Measurements from ENCODE around the gene IP6K3.
A peak's percentile ranks its signal among the peaks of the same experiment; 100 is the strongest.

Gene IP6K3

DNA sequence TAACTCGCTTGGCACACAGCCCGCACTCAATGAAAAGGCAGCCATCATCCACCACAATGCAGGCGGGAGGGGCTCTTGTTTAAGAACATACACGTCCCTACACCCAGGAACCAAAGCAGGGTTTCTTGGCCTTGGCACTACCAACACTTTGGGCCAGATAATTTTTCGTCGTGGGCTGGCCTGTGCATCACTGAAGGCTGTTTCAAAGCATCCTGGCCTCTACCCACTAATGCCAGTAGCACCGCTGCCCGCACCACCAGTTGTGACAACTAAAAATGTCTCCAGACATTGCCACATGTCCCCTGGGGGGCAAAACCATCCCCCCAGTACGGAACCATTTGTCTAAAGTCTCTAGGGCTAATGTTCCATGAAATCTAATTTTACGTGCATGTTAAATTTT, 48.2 kb downstream of the IP6K3 start:
- no peak for DNase-seq (ENCODE audit: low spot score)
- TF ChIP-seq, protein P1, sequence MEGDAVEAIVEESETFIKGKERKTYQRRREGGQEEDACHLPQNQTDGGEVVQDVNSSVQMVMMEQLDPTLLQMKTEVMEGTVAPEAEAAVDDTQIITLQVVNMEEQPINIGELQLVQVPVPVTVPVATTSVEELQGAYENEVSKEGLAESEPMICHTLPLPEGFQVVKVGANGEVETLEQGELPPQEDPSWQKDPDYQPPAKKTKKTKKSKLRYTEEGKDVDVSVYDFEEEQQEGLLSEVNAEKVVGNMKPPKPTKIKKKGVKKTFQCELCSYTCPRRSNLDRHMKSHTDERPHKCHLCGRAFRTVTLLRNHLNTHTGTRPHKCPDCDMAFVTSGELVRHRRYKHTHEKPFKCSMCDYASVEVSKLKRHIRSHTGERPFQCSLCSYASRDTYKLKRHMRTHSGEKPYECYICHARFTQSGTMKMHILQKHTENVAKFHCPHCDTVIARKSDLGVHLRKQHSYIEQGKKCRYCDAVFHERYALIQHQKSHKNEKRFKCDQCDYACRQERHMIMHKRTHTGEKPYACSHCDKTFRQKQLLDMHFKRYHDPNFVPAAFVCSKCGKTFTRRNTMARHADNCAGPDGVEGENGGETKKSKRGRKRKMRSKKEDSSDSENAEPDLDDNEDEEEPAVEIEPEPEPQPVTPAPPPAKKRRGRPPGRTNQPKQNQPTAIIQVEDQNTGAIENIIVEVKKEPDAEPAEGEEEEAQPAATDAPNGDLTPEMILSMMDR (IDR thresholded peaks at IDR 0.05; ENCODE audit: borderline replicate concordance, control extremely low read depth, extremely low read depth, insufficient read depth, missing control alignments): no peak
- in situ Hi-C loops (cut with MboI; ENCODE audit: low sequenced_read_pairs, unreplicated experiment): no loop called here

DNA sequence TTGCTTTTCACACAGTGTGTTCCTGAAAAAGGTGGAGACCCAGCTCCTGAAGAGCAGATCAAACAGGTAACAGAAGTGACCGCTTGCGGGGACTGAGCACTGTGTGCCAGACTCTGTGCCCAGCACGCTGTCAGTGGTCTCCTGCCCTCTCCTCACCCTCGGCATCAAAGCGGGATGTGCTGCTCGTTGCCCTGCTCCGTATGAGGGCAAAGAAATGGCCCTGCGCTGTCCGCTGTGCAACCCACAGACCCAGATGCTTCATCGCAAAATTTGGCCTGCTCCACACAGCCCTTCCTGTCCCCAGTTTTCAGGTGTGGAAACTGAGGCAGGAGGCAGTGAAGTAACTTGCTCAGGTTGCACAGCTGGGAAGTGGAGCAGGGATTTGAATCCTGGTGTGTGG, 48.9 kb downstream of the IP6K3 start:
- in situ Hi-C loops (cut with MboI; ENCODE audit: low sequenced_read_pairs, unreplicated experiment): no loop called here
- no peak for DNase-seq (ENCODE audit: low spot score)
- TF ChIP-seq, protein P1 (IDR thresholded peaks at IDR 0.05; ENCODE audit: borderline replicate concordance, control extremely low read depth, extremely low read depth, insufficient read depth, missing control alignments): no peak

DNA sequence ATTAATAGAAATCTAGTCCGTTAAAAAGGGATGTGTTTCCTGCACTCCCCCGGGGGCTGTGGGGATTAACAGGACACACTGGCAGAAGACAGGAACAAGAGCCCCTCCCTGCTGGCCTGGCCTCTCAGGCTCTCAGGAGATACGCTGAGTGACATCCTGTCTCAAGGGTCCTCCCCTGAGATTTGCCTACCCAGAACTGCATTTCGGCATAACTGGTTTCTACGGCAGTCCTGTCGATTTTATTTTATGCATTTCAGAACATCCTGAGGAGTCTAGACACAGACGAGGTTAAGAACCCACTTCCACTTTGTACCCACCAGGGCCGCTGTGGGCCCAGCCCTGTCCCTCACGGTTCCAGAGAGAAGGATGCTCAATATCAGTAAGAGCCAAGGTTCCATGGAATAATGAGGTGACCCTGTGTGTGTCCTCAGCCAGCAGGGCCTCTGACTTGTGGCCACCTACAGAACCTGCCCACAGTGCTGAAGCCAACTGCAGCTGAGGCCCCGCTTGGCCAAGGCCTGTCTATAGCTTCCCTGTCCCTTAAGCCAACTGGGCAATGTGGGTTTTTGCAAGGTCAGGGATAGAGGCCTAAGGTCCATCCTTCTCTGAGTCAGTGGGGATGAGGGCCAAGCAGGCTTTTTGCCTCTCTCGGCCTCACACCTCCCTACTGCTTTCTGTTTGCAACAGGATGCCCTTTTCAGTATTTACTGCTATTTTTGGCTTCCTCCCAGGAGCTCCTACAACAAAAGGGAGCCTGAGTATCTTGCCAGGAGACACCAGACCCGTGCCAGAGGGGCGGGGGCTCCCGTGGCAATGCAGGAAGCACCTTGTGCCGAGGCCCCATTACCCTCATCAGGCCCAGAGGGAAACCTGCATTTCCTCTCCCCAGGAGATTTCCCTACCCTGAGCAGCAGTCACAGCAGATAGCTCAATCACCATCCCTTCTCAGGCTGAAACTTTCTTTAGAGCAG, 49.9 kb downstream of the IP6K3 start:
- in situ Hi-C loops (cut with MboI; ENCODE audit: low sequenced_read_pairs, unreplicated experiment): no loop called here
- TF ChIP-seq, protein P1 (IDR thresholded peaks at IDR 0.05; ENCODE audit: borderline replicate concordance, control extremely low read depth, extremely low read depth, insufficient read depth, missing control alignments): no peak
- DNase-seq (ENCODE audit: low spot score): peak; percentile 70

DNA sequence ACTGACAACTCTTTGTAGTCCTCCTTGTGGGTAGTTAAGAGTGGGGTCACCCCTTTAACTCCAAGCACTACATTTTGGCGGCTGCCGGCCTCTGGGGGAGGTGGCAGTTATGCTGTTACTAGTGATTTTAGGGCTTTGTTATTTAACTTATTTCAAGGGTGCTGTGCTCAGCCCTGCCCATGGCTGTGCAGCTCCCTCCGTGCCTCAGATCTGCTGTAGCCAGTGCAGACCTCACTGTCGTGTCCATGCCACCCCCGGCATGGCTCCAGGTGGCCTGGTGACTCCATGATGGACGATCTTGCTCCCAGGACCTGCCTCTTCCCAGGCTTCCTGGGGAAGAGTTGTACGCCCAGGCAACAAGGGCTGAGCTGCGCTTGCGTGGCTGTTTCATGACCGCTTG, 50.6 kb downstream of the IP6K3 start:
- TF ChIP-seq, protein P1 (IDR thresholded peaks at IDR 0.05; ENCODE audit: borderline replicate concordance, control extremely low read depth, extremely low read depth, insufficient read depth, missing control alignments): no peak
- in situ Hi-C loops (cut with MboI; ENCODE audit: low sequenced_read_pairs, unreplicated experiment): no loop called here
- no peak for DNase-seq (ENCODE audit: low spot score)

DNA sequence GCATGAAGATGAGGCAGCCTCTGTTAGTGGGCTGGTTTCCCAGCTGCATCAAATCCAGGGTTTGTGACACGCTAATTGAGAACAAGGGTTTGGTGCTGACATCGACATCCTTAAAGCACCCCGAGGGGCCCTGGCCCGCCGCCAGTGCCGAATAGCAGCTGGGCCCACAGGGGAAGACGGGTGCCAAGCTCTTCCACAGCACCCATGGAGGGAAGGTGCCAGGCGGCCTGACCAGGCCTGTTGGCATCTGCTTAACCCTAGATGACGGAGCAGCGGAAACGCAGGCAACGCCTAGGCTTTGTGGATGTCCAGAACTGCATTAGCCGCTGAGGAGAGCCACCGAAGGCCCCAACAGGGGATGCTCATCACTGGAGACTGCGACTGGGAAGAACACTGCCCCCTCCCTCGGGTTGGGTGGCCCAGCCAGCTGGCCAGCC, 51.2 kb downstream of the IP6K3 start:
- in situ Hi-C loops (cut with MboI; ENCODE audit: low sequenced_read_pairs, unreplicated experiment): no loop called here
- no peak for DNase-seq (ENCODE audit: low spot score)
- TF ChIP-seq, protein P1 (IDR thresholded peaks at IDR 0.05; ENCODE audit: borderline replicate concordance, control extremely low read depth, extremely low read depth, insufficient read depth, missing control alignments): no peak

DNA sequence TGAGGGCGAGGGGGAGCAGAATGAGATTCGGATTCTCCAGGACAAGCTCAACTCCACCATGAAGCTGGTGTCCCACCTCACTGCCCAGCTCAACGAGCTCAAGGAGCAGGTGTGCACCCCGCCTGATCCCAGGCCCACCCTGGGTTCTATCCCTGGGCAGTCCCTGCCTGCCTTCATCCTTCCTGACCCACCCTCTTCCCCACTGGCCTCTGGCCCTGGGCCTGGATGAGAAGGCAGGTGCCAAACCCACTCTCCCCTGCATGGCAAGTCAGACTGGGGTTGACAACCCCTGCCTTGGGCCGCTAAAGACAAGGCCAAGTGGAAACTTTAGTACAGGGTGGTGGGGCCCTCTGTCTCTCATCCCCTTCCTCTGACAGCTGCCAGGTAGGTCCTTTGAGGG, 51.7 kb downstream of the IP6K3 start:
- in situ Hi-C loops (cut with MboI; ENCODE audit: low sequenced_read_pairs, unreplicated experiment): no loop called here
- TF ChIP-seq, protein P1 (IDR thresholded peaks at IDR 0.05; ENCODE audit: borderline replicate concordance, control extremely low read depth, extremely low read depth, insufficient read depth, missing control alignments): no peak
- no peak for DNase-seq (ENCODE audit: low spot score)

All from GM13976 (cell line).